Activated T-cell treated with anti-CD3 and anti-CD28 coated beads, Interleukin-2, amount 50 U/mL, for 24 hours (primary cell): ENCODE results near the gene ADGRG1.

Experiments
- DNase-seq: peaks from one replicate; pipeline ENCODE4 v3.0.0-alpha.2; 2020
- H3K27ac Mint-ChIP-seq: 2 replicates; pipeline ENCODE4 v1.8.0; 2020; ENCODE audit warnings: mild to moderate bottlenecking, mixed read lengths
- H3K27me3 Mint-ChIP-seq: 2 replicates; pipeline ENCODE4 v1.8.0; 2020; ENCODE audit warnings: mixed read lengths
- H3K36me3 Mint-ChIP-seq: 2 replicates; pipeline ENCODE4 v1.8.0; 2020; ENCODE audit warnings: low read depth, mixed read lengths
- H3K4me1 Mint-ChIP-seq: 2 replicates; pipeline ENCODE4 v1.8.0; 2020; ENCODE audit warnings: low read depth, mixed read lengths
- H3K4me3 Mint-ChIP-seq: 2 replicates; pipeline ENCODE4 v1.8.0; 2020; ENCODE audit warnings: mild to moderate bottlenecking, moderate library complexity, mixed read lengths
- H3K9me3 Mint-ChIP-seq: 2 replicates; pipeline ENCODE4 v1.8.0; 2020; ENCODE audit warnings: mixed read lengths

Gene ADGRG1

DNA sequence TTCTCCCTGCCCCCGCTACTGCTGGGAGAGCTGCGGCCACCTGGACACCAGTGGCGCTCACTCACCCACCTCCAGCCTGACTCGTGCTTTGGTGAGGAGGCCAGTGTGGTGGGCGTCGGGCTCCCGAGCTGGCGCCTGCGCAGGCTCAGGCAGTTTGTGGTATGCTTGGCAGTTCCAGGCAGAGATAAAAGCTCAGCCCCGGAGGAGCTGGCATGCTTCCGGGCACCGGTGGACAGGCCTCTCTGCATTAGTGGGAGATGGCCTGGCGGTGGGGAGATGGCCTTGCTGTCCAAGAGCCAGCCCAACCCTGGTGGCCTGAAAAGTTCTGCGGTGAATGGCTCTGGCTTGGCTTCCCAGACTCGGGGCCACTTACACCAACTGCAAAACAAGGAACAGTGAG, 4.1 kb downstream of the ADGRG1 start:
- Mint-ChIP-seq H3K27ac (no peak overlapping the region), H3K4me1 (peaks cover 15% of the 10 kb centered on the region), H3K27me3 (peaks cover 36% of the 10 kb centered on the region), H3K4me3 (no peak overlapping the region), H3K9me3 (no peaks in the 10 kb centered on the region), H3K36me3 (no peaks in the 10 kb centered on the region)
- no peak for DNase-seq

- Mint-ChIP-seq H3K4me3 (no peak overlapping the region), H3K36me3 (no peaks in the 10 kb centered on the region), H3K4me1 (peaks cover 10% of the 10 kb centered on the region), H3K27me3 (peaks cover 38% of the 10 kb centered on the region), H3K9me3 (no peaks in the 10 kb centered on the region), H3K27ac (no peak overlapping the region)
- no peak for DNase-seq
Measured at GRCh38 chr16:57633383-57634064, 5.1 kb downstream of the ADGRG1 start.

DNA sequence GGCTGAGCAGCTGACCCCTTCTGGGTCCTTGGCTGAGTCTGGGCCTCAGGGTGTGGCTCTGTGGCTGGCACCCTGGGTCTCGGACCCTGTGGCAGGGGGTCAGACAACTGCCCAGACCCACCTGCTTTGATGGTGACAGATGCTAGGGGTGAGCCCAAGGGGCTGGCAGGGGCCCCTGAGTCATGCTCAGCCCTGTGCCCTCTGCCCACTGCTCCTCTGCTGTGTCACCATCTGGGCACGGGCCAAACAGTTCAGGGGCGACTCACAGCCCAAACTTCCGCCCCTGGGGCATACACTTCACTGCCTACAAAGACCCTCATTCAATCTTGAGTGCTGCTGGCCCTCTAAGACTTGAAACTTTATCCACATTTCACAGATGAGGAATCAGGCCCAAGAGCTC, 5.7 kb downstream of the ADGRG1 start:
- no peaks in the 10 kb centered on the region for H3K9me3 Mint-ChIP-seq
- peaks cover 32% of the 10 kb centered on the region for H3K27me3 Mint-ChIP-seq

DNA sequence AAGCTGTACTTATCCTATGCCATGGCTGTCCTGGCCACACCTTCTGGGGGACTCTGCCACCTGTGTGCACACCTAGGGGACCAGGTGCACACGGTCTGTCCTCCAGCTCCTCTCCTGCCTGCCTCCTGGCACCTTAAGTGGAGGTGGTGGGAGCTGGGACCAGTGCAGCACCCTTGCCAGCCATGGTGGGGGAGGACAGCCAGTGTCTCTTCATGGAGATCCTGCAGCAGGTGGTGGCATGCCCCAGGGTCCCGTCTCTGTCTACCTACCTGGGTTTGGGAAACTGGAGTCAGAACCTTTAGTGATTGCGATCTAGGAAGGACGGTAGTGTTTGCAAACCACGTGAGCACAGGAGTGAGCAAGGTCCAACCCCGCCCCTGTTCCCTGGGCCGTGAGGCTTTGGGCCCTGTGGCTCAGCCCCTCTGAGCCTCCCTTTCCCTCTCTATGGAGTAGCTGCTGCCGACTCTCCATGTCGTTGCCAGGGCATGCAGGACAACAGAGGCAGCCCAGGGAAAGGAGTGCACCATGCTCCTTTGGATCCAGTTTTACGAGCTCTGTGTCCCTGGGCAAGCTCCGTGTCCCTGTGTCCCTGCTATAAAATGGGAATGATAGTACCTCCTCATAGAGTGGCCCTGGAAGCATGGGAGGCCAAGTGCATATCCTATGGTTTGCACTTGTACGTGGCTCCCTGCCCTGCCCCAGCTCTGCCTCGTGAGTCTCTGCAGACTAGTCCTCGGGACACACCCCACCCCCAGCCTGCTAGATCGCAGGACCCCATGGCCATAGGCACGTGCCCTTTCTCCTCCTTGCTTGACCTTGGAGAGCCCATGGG, 7.1 kb downstream of the ADGRG1 start:
- Mint-ChIP-seq H3K4me1 (no peaks in the 10 kb centered on the region), H3K36me3 (no peaks in the 10 kb centered on the region), H3K4me3 (no peak overlapping the region), H3K27ac (no peak overlapping the region), H3K9me3 (no peaks in the 10 kb centered on the region), H3K27me3 (peaks cover 27% of the 10 kb centered on the region)
- no peak for DNase-seq

More for the DNA sequence above, 5.7 kb downstream of the ADGRG1 start:
- no peak for DNase-seq
- no peak overlapping the region for H3K27ac Mint-ChIP-seq
- no peaks in the 10 kb centered on the region for H3K36me3 Mint-ChIP-seq
- no peak overlapping the region for H3K4me3 Mint-ChIP-seq
- peaks cover 3% of the 10 kb centered on the region for H3K4me1 Mint-ChIP-seq

DNA sequence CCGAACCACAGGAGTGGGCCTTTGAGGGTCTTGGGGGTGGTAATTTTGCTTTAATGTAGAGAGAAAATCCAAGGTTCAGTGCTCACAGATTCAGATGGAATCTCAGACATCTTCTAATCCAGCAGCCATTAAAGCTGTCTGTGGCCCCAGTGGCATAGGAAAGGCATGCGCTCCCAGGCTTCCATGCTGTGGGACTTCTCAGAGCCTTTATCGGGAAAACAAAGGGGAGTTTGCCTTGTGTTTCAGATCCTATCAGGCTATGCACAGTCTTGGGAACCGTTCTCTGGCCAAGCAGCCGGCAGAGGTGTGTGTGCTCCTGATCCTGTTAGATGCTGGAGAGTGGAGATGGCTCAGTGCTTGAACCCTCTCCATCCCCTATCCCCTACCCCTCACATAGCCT, 7.8 kb downstream of the ADGRG1 start:
- DNase-seq: no peak
- Mint-ChIP-seq H3K9me3 (no peaks in the 10 kb centered on the region), H3K4me3 (no peak overlapping the region), H3K4me1 (no peaks in the 10 kb centered on the region), H3K27me3 (peaks cover 20% of the 10 kb centered on the region), H3K36me3 (no peaks in the 10 kb centered on the region), H3K27ac (no peak overlapping the region)

- no peak for DNase-seq
- H3K4me3 Mint-ChIP-seq: no peak overlapping the region
- no peaks in the 10 kb centered on the region for H3K4me1 Mint-ChIP-seq
- no peaks in the 10 kb centered on the region for H3K36me3 Mint-ChIP-seq
- H3K27ac Mint-ChIP-seq: no peak overlapping the region
- H3K9me3 Mint-ChIP-seq: no peaks in the 10 kb centered on the region
- peaks cover 19% of the 10 kb centered on the region for H3K27me3 Mint-ChIP-seq
Measured at GRCh38 chr16:57637020-57637419, 8.6 kb downstream of the ADGRG1 start.

DNA sequence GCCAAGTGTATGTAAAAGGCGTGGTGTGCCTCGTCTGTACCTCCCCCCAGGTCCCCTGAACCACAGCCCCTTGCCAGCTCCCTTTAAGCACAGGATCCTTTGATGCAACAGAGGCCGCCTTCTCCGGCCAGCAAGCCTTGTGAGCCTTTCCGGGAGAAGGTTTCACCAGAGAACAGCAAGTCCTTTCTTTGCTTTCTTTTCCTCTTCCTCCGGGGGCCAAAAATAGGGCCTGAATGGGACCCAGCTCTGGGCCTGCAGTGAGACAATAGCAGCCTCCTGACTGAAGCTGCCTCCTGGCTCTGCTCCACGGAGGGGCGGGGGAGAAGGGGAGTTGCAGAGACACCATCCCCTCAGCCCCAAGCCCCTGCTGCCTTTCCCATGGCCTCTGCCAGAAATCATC, 9.0 kb downstream of the ADGRG1 start:
- no peaks in the 10 kb centered on the region for H3K9me3 Mint-ChIP-seq
- H3K4me1 Mint-ChIP-seq: no peaks in the 10 kb centered on the region
- H3K4me3 Mint-ChIP-seq: no peak overlapping the region
- DNase-seq: no peak
- H3K27me3 Mint-ChIP-seq: peaks cover 19% of the 10 kb centered on the region
- H3K27ac Mint-ChIP-seq: no peak overlapping the region
- H3K36me3 Mint-ChIP-seq: no peaks in the 10 kb centered on the region

DNA sequence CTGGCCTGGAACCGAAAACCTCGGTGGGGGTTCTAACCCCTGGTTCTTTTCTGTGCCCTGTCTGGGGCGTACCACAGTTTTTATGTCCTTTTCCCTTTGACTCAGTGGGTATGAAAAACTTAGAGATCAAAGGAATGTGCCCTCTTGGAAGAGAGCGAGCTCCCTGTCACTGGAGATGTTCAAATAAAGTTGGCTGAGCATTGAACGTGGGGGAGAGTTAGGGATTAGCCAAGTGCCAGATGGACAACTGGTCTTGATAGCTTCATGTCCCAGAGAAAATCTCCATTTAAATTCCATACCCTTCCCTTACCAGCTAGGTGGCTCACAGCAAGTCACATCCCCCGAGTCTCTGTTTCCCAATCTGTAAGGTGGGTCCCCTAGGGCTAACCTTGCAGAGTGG, 9.5 kb downstream of the ADGRG1 start:
- no peak for DNase-seq
- Mint-ChIP-seq H3K4me3 (no peak overlapping the region), H3K27me3 (peaks cover 19% of the 10 kb centered on the region), H3K9me3 (no peaks in the 10 kb centered on the region), H3K4me1 (no peaks in the 10 kb centered on the region), H3K36me3 (no peaks in the 10 kb centered on the region), H3K27ac (no peak overlapping the region)

DNA sequence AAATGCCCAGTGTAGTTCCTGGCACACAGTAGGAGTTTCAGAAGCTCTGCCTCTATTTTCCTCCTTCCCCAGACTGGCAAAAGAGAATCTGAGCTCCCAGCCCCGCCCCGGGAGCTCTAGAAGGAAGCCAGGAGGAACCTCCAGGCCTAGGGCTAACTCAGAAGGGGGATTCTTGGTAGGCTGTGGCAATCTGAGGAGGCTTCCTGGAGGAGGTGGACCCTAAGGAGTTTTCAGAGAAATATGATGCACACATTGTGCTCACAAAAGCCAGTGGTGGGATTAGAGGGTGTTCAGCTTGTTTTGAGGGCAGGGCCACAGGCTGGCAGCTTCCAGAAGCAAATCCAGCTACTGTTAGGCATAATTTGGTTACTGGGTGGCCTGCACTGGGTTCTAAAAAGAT, 10.0 kb downstream of the ADGRG1 start:
- DNase-seq: no peak
- H3K27ac Mint-ChIP-seq: no peak overlapping the region
- no peaks in the 10 kb centered on the region for H3K36me3 Mint-ChIP-seq
- H3K4me3 Mint-ChIP-seq: no peak overlapping the region
- H3K27me3 Mint-ChIP-seq: peaks cover 19% of the 10 kb centered on the region
- H3K9me3 Mint-ChIP-seq: no peaks in the 10 kb centered on the region
- H3K4me1 Mint-ChIP-seq: no peaks in the 10 kb centered on the region

DNA sequence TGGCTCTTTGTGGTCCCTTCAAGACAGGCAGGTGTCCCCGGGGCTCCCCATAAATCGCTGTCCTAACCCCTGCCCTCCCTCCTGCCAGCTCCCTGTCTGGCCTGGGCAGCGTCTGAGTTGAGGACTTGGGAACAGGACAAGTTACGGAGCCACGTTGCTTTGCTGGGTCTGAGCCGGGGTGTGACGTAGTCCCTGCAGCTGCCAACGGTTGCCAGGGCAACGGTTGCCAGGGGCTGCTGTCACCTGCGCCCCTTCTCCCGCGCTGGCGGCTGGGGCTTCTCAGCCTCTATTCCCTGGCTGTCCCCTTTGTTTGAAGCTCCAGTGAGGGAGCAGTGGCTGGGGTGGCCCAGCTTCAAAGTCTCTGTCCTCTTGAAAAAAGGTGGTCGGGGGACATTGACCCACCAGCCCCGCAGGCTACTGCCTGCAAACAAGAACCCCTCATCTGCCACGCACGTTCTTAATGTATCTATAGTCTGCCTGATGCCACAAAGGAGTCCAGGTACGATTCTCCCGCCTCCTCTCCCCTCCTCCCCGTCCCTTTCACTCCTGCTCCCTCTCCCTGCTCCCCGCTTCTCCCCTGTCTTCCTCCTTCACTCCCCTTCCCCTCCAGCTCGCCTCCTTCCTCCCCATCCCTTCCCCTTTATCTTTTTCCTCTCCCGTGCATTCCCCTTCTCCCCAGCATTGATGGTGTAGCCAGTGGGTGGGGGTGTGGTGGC, 10.9 kb downstream of the ADGRG1 start:
- DNase-seq: no peak
- no peak overlapping the region for H3K4me3 Mint-ChIP-seq

GRCh38 chr16:57640185-57640584, 11.8 kb downstream of the ADGRG1 start:
- no peak overlapping the region for H3K4me3 Mint-ChIP-seq

More for the DNA sequence above, 10.9 kb downstream of the ADGRG1 start:
- H3K27ac Mint-ChIP-seq: no peak overlapping the region
- H3K9me3 Mint-ChIP-seq: no peaks in the 10 kb centered on the region
- H3K27me3 Mint-ChIP-seq: peaks cover 19% of the 10 kb centered on the region
- H3K36me3 Mint-ChIP-seq: no peaks in the 10 kb centered on the region
- H3K4me1 Mint-ChIP-seq: no peaks in the 10 kb centered on the region

DNA sequence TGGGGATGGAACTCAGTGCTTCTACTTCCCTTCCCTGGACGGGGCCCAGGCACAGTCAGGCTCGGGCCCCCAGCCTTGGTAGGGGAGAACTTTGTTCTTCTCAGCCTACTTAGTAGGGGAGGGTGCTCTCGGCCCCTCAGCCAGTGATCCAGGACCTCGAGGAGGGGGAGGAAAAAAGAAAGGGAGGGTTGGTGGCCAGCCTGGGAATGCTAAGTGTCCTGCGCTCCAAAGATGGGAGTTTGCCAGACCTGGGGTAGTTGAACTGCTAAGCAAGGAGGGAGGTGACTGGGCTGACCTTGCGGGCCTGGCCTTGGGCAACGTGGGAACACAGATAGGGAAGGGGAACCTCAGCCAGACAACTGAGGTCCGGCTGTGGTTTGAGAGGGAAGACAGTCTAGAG, 12.2 kb downstream of the ADGRG1 start:
- Mint-ChIP-seq H3K27ac (no peak overlapping the region), H3K36me3 (no peaks in the 10 kb centered on the region), H3K27me3 (peaks cover 19% of the 10 kb centered on the region), H3K9me3 (no peaks in the 10 kb centered on the region), H3K4me3 (no peak overlapping the region), H3K4me1 (no peaks in the 10 kb centered on the region)
- DNase-seq: no peak

More at GRCh38 chr16:57640185-57640584, 11.8 kb downstream of the ADGRG1 start:
- Mint-ChIP-seq H3K27me3 (peaks cover 19% of the 10 kb centered on the region), H3K4me1 (no peaks in the 10 kb centered on the region), H3K9me3 (no peaks in the 10 kb centered on the region), H3K36me3 (no peaks in the 10 kb centered on the region), H3K27ac (no peak overlapping the region)
- no peak for DNase-seq

DNA sequence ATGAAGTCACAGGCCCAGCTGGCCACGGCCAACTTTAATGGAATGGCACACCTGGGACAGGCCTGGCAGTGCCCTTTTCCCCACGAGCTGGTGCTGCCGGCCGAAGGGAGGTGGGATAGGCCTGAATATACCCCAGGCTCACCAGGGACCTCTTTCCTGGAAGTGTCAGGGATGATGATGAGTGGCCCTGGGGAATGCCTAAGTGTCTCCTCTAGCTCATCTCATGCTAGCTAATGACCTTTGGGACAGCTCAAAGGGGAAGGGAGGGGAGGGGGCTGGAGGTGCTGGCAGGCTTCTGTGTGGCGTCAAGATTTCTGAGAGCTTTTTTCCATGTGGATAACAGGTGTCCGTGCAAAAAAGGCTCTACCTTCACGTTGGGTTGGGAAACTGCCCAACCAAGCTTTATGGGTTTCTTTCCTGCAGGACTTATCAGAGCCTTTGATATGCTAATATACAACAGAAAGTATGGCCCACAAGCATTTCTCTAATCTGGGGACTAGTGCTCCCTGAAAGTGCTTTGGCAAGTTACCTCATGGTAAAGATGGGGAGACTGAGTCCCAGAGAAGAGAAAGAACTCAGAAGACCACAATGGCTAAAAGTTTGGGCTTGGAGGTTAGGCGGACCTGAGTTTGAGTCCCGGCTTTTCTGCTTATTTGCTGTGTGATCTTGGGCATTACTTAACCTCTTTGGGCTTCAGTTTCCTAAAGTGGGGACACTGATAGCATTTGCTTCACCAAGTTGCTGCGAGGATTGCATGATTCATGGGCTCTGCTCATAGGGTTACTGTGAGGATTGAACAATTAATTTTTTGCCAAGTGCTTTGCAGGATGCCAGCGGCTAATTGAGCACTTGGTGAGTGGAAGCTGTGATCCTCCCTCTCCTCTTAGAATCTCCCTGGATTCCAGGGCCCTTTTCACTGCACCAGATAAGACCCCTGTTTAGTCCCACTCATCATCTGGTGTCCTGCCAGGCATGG, 14.0 kb downstream of the ADGRG1 start:
- Mint-ChIP-seq H3K4me1 (peaks cover 9% of the 10 kb centered on the region), H3K4me3 (no peak overlapping the region), H3K27ac (no peak overlapping the region), H3K27me3 (peaks cover 15% of the 10 kb centered on the region), H3K36me3 (no peaks in the 10 kb centered on the region), H3K9me3 (no peaks in the 10 kb centered on the region)
- DNase-seq: no peak
